22Rv1 (cell line): ENCODE results near the gene CLDN14.

Source experiments
- H3K27ac ChIP-seq: fragments of 450-650 bp; 2 replicates; pipeline ENCODE4 v1.5.1; 2017
- ZFX ChIP-seq: fragments of 450-650 bp; IDR thresholded peaks from 2 replicates; pipeline ENCODE4 v1.6.1; 2017; ENCODE audit warnings: antibody characterized with exemption, borderline replicate concordance
- TF ChIP-seq, protein P1 (sequence below): fragments of 450-650 bp; IDR thresholded peaks from 2 replicates; pipeline ENCODE4 v1.5.1; 2017; ENCODE audit warnings: mild to moderate bottlenecking

Gene CLDN14

GRCh38 chr21:36518883-36519492 lies 39.1 kb upstream of the CLDN14 start:
- H3K27ac ChIP-seq: no peak overlapping the region
- TF ChIP-seq ZFX: no peak
- TF ChIP-seq, protein P1, sequence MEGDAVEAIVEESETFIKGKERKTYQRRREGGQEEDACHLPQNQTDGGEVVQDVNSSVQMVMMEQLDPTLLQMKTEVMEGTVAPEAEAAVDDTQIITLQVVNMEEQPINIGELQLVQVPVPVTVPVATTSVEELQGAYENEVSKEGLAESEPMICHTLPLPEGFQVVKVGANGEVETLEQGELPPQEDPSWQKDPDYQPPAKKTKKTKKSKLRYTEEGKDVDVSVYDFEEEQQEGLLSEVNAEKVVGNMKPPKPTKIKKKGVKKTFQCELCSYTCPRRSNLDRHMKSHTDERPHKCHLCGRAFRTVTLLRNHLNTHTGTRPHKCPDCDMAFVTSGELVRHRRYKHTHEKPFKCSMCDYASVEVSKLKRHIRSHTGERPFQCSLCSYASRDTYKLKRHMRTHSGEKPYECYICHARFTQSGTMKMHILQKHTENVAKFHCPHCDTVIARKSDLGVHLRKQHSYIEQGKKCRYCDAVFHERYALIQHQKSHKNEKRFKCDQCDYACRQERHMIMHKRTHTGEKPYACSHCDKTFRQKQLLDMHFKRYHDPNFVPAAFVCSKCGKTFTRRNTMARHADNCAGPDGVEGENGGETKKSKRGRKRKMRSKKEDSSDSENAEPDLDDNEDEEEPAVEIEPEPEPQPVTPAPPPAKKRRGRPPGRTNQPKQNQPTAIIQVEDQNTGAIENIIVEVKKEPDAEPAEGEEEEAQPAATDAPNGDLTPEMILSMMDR: no peak

- TF ChIP-seq, protein P1: no peak
- TF ChIP-seq ZFX: no peak
Measured at GRCh38 chr21:36517366-36518075, 37.6 kb upstream of the CLDN14 start.

DNA sequence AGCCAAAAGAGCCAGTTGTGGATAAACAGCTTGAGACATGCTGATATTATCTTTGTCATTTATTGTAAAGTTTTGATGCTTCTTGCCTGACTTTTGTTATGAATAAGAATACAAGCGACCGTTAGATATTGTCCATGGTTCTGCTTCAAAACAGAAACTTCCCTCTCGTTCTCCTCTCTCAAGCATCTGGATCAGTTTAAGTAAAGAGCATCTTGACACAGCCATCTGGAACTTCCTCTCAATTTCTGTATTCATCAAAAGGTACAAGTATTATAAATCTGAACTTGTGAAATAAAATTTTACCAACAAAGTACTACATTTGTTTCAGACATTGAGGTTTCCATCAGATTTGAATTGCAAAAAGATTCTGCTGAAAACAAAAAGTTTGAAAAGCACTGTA lies 36.4 kb upstream of the CLDN14 start:
- H3K27ac ChIP-seq: no peak overlapping the region
- TF ChIP-seq ZFX: no peak
- TF ChIP-seq, protein P1: no peak

More at GRCh38 chr21:36517366-36518075, 37.6 kb upstream of the CLDN14 start:
- H3K27ac ChIP-seq: no peak overlapping the region

- TF ChIP-seq, protein P1: no peak
- TF ChIP-seq ZFX: no peak
- no peak overlapping the region for H3K27ac ChIP-seq
Measured at GRCh38 chr21:36513430-36513829, 33.5 kb upstream of the CLDN14 start.

GRCh38 chr21:36512971-36513370 lies 33.0 kb upstream of the CLDN14 start:
- TF ChIP-seq ZFX: no peak
- TF ChIP-seq, protein P1: no peak
- no peak overlapping the region for H3K27ac ChIP-seq

DNA sequence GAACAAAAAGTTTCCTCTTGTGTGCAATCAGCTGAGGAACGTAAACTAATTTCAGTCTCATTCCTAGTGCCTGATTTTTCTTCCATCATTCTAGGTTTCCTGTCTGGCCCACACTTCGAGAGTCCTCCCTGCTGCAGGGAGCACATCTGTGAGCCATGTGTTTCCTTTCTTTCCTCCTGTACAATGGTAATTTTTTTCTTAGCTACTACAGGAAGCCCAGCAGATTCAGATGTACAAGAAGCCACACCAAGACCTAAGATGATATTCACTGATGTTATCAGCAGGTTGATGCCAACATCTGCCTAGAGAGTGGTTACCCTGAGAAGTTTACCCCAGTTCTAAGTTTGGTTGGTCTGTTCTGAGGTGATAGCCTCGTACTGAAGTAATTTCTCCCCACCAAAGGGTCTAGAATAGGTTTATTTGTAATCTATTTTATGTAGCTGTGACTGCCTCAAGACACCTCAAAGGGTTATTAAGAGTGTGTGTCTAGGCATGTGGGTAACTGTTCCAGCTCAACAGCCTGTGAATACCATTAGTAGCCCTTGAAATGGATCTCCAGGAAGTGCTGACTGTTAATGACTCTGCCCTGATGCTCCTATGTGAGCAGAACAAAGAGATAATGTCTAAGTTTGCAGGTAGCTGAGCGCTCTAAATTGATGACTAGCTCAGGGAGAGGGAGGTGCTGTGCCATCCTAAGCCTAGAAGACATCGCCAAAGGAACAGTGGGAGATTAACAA lies 31.7 kb upstream of the CLDN14 start:
- no peak overlapping the region for H3K27ac ChIP-seq
- TF ChIP-seq, protein P1: no peak
- no peak for TF ChIP-seq ZFX

DNA sequence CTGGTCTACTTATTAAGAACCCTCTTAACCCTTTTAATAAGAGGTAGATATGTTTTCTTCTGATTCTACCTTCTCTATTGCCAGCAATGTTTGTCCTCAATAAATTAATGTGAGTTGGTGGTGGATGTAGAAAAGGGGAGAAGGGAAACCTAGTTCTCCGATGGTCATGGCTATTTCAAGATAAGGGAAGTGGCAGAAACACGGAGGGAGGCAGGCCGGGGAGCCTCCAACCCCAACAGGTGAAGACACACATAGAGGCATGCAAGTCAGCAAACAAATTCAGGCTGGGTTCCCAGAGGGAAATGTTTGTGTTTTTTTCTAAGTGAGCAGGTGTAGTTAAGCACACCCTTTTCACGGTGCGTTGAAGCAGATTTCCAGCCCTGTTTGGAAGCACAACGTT lies 31.0 kb upstream of the CLDN14 start:
- H3K27ac ChIP-seq: no peak overlapping the region
- TF ChIP-seq ZFX: no peak
- TF ChIP-seq, protein P1: no peak
